Stomach (tissue), 4 donors: ENCODE measurements around the gene TH.

Experiments
- CTCF ChIP-seq, 7 experiments: fragments of 450-650 bp in 4 of 7; fragments of 200-600 bp in 3 of 7; sonication (generic) in 3 of 7; IDR thresholded peaks; one replicate each; pipeline ENCODE4 v1.5.1; 2016 to 2019; ENCODE audit warnings: antibody characterized with exemption in 7 of 7, control low read depth in 2 of 7, mild to moderate bottlenecking in 1 of 7
- EP300 ChIP-seq: sonication (generic); formaldehyde crosslinking; IDR thresholded peaks from one replicate; pipeline ENCODE4 v1.6.1; 2017; ENCODE audit warnings: antibody characterized with exemption

- TF ChIP-seq CTCF (IDR thresholded peaks at IDR 0.05) (no peak), EP300 (no peak)
These were observed 29.9 kb upstream of the TH start for GRCh38 chr11:2201542-2201941.
